GM18526 (cell line): ENCODE results near the gene NLGN1.

Source experiments
- POLR2A ChIP-seq: IDR thresholded peaks from 3 replicates; pipeline ENCODE4 v1.6.1; 2011; ENCODE audit not compliant: insufficient read length; ENCODE audit errors: extremely low read depth

NLGN1 gene

DNA sequence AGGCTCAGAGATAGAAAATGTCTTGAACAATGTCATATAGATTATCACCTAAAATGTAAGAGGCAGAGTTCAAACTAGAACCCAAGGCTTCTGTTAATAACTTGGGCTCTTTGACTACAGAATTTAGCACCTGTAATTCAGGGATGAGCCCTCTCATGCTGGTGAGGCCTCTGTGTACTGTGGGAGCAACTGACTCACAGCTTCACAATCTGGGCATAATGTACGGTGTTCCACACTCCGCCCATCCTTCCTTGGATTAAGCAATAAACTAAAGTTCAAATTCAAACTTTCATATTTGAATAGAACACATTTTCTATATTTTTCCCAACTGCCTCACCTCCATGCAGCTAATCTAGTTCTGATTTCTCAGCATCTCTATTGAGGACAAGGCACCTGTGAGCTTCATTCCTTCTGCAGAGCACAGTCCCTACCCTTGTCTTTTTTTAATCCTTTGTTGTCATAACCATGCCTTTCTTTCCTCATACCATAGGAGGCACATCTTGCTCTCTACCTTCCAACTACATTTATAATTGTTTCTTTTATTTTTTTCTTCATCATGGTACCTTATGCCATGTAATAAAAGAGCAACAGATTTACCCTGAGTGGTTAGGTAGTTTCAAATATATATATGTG, 392.1 kb downstream of the NLGN1 start:
- no peak for TF ChIP-seq POLR2A

DNA sequence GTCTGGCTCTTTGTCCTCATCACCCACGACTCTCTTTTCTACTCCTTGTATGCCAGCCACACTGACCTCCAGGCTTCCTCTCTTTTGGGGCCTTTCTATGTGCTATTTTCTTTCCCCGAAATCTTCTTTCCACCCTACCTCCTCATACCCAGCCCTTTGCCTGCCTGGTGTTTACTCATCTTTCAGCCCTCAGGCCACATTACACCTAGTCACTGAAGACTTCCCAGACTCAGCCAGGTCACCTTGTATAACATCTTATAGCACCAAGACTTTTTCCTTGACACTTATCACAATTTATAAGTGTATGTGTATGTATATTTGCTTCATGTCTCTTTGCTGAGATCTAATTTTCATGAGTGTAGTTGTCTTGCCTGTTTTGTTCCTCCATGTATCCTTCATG, 396.4 kb downstream of the NLGN1 start:
- no peak for TF ChIP-seq POLR2A

DNA sequence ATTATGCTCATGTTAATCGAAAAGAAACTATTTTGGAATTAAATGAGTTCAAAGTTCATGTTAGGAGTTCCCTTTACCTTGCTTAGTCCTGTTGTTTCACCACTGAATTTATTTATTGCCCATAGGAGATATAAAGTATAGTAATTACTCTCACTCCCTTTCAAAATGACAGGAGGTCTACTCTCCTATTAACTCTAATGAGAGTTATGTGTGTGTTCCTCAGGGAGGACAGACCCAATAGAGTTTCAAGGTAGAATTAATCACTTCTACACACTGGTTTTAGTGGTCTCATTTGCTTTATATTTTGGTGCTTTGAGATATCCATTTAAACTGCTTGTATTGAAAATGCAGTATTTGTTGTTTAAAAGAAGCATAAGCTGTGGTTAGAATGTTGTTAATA, 398.9 kb downstream of the NLGN1 start:
- TF ChIP-seq POLR2A: no peak

DNA sequence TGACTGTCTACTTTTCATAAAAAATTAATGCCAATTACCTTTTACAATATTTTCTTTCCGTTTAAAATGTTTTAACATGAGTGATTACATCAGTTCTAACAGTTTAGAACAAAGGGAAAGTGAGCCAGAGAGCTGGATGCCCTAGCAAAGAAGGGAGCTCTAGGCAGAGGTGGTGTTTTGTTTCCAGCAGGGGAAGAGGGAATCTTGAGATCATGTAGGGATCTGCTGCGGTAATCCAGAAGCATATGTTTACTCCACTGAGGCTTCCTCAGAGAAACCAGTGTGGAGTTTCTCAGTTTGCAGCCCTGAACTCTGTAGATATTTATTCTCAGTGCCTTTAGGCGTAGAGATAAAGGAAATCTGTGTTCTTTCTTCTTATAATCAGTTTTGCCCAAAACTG, 399.3 kb downstream of the NLGN1 start:
- no peak for TF ChIP-seq POLR2A

DNA sequence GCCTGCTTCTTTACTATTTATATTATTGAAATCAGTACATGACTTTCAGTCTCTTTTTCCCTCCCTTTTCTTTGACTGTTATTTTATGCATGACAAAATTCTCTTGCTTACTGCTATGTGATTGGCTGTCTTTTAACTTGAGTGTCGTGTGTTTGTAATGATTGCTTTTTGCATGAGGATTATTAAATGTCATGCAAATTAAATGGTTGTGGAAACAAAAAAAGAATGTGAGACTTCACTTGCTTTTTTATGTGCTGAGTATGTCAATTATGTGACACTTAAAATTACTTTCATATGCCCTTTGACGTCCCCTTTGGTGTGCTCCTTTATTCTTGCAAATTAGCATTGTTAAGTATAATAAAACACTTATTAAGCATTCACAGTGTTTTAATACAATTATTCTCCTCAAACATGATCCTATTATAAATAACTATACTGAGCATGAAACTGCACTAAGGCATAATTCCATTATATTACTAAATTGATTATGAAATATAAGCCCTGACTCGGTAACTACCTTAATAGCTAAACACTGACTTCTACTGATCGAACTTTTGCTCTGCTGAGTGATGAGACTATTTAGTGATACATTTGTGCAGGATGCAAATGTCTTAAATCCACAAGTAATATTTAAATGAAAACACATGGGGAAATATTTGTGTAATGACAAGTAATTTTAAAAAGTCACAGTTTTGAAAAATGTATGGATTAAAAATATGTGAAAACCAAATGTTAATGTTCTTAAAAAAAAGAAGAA, 401.7 kb downstream of the NLGN1 start:
- no peak for TF ChIP-seq POLR2A

DNA sequence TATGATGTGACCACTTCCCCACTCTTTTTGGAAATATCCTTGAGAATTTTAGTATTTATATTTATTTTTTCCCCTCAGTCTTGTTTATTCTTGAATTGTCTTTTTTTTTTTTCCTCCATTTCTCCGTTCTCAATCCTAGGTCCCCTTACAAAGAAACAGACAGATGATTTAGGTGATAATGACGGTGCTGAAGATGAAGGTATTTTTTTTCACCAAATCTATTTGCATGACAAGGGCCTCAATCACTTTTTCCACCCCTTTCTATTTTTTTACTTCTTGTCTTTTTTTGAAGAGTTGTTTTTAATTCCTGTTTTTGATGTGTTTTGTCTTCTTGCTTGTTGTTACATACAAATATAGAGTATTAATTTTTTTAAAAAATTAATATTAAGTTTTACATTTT, 402.6 kb downstream of the NLGN1 start:
- no peak for TF ChIP-seq POLR2A

DNA sequence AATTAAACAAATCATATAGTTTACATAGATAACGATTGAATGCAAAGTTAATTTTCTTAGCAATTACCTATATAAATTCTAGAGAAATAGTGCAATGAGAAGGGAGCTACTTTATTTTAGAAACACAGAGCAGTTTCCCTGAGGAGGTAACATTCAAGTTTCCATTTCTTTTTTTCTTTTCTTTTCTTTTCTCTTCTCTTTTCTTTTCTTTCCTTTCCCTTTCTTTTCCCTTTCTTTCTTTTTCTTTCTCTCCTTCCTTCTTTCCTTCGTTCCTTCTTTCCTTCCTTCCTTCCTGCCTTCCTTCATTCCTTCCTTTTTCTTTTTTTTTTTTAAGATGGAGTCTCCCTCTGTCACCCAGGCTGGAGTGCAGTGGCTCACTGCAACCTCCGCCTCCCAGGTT, 417.3 kb downstream of the NLGN1 start:
- TF ChIP-seq POLR2A: no peak

DNA sequence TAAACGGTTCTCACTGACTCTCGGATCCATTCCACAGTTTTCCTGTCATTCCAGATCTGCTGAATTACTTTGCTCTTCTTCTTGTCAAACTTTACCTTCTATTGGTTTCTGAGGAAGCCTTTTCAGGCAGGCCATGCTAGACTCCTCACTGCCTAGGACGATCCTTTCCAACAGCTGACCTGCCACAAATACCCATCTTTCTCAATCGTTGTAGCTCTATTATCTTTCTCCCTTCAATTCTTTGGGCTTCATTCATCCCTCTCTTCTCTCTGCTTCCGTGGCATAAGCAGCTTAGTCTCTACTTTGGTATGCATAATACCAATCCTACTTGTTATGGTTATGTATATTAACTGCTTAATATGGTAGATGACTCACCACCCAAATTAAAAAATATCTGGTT, 421.8 kb downstream of the NLGN1 start:
- TF ChIP-seq POLR2A: no peak

DNA sequence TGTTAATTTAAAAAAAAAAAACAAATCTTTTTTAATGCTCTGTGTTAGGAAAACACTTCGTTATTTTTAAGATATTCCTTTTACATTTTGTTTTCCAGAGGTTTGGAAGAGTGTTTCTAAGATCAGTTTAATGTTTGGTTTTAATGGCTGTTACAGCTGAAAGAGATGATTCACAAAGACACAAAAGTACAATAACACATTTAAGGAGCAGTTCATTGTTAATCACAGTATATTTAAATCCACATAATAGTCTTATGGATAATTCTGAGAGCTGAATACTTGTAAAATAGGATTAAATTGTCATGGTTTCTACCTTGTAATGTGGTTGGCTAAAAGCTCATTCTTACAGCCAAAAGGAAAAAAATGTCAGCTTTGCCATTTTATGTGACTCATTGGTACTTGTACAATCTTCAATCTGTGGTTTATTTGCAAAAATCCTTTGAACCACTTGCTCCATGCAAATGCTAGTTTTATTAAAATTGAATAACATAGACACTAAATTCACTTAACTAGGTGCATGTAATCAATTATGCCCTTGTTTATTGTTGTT, 426.4 kb downstream of the NLGN1 start:
- TF ChIP-seq POLR2A: no peak

DNA sequence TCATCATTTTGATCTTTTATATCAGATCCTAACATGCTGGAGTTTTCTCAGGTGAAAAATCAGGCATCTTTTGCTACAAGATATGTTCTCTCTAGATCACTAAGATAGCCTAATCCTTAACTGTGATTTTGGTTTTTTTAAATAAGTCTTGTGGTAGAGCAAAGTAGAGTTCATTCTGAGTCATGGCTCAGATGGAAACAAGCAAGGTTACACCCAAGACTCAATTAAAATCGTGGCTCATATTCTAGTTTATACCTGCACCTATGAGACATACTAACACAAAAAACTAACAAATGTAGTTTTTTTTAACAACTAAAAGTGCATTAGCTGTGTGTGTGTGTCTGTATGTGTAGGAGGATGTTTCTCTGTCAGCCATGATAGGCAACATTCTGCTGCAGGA, 428.2 kb downstream of the NLGN1 start:
- TF ChIP-seq POLR2A: no peak

DNA sequence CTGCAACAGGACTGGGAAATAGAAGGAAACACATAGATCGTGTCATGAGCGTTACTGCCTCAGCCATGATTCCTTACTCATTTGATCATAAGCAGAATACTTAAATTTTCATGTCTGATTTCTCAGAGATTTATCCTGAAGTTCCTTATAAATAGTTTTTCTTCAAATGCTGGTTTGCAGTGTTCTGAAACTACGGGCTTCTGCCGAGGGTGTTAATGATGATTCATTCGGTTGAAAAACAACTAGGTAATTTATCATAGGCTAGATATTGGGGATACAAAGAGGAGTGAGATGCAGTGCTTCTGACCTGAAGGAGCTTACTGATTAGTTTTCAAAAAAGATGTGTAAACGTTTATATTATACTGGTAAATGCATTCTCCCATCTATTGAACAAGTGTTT, 428.9 kb downstream of the NLGN1 start:
- TF ChIP-seq POLR2A: no peak

DNA sequence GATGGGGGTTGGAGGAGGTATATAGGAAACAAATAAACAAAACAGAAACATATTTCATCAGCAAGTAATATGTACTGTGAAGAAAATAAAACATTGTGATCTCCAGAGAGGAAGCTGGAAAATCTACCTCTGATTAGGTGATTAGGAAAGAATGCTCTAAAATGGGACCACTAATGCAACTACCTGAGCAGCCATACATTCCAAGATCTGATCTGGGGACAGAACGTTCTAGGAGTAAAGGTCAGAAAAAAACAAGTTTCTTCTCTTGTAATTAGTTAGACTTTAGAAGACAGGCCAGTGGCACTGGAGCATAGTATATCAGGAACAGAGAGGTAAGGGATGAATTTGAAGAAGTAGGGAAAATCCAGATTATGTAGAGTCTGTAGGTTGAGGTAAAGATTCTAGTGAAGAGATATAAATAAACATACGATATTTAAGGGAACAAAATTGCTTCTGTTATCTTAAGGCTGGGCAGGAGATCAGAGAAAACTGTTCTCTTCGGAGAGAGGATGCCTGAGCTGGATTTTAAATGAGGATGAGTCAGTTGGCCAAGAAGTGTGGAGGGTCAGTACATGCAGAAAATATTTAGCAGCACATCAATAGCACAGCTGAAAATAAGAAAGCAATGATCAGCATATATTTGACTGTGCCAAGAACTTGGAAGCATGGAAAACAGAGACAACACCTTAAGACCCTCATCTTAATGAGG, 429.5 kb downstream of the NLGN1 start:
- TF ChIP-seq POLR2A: no peak

DNA sequence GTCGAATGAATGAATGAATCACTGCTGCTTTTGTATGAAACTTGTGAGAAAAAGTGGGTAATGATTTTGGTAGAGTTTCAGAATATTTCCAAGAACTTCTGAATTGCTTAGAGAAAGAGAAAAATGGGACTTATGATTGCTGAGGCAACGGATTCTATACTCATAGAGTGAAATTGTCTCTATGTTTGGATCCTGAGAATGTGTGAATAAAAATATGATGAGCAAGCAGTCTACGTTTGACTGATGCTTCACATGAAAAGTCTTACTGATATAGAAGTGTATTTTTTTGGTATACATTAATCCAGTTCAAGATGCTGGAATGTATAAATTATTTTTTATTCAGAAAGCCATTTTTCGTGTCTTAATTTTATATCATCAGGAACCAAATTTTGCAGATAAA, 441.1 kb downstream of the NLGN1 start:
- TF ChIP-seq POLR2A: no peak

DNA sequence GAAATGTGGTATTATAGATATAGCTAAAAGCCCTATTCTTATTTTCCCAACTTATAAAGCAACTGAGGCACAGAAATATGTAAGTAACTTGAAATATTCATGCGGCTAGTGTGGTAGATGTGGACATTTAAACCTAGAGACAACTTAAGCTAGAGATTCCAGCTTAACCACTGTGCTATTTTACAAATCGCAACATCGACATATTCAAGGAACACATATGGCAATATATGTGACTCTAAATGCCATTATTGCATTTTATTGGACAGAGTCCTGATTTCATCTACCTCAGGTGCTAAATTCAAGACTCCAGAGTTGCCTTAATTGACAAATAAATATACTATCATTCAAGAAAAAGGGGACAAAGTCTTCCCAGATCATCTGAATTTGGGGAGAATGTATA, 442.3 kb downstream of the NLGN1 start:
- no peak for TF ChIP-seq POLR2A

DNA sequence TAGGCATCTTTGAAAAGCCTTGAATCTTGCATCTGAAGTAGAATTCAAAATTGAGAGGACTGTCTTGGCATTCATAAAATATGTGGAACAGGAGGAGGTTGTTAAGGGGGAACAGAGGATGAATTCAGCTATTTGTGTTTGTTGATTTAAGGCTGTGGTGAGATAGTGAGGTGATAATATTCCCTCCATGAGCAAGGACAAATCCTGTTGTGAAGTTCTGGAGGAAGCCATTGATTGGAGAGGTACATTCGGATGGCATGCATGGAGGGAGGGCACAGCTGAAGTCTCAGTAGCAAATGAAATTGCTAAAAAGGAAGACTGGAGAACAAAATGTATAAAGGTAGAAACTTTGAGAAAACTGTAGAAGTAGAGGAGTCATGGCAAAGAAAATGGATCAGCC, 443.8 kb downstream of the NLGN1 start:
- TF ChIP-seq POLR2A: no peak

DNA sequence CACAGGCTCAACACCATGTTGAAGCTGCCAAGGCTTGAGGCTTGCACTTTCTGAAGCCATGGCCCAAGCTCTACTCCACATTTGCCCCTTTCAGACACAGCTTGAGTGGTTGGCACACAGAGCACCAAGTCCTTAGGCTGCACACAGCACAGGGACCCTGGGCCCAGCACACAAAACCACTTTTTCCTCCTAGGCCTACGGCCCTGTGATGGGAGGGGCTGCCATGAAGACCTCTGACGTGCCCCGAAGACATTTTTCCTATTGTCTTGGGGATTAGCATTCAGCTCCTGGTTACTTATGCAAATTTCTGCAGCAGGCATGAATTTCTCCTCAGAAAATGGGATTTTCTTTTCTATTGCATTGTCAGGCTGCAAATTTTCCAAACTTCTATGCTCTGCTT, 445.5 kb downstream of the NLGN1 start:
- TF ChIP-seq POLR2A: no peak
